HG02759 (cell line): ENCODE data around the gene CD38.
"Not testable (repeated sequence)": the region's sequence is repeated elsewhere in the genome, so short reads cannot be mapped to it uniquely, and the experiment has no call there.

ENCODE experiments used
- ATAC-seq: cut with Tn5 transposase; IDR thresholded peaks from one replicate; pipeline ENCODE4 v1.9.1; 2021; ENCODE audit warnings: mild to moderate bottlenecking, moderate library complexity; ENCODE audit not compliant: unreplicated experiment

CD38 gene

DNA sequence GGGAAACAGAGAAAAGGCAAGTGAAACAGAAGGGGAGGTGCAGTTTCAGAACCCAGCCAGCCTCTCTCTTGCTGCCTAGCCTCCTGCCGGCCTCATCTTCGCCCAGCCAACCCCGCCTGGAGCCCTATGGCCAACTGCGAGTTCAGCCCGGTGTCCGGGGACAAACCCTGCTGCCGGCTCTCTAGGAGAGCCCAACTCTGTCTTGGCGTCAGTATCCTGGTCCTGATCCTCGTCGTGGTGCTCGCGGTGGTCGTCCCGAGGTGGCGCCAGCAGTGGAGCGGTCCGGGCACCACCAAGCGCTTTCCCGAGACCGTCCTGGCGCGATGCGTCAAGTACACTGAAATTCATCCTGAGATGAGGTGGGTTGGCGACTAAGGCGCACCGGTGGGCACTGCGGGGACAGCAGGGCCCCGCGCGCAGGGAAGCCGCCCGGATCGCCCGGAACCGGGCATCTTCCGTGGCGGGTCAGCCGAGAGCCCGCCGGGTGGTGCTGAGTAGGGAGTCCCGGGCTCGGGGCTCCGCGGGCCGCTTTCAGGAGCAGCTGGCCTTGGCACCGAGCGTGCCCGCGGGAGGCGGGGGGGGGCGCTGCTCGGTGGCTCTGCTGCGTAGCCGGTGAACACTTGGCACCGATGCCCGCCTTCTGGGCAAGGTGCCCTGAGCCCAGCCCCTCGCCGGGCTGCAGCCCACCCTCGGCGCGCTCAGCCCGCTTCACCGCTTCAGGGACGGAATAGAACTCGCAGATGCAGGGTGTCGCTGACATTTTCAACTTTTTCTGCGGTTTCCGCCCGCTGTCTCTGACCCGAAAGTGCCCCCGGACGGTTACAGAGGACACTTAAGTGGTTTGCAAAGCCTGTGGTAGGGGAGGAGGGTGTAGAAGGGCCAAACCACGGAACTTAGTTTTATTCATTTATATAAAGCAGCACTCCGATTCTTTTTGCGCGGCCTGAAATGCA lies at the start of gene CD38:
CD38 (plus strand) TSS at position 40 of the 953 bp plus-strand sequence; CDS start at position 127, 87 bp downstream.
- peak; percentile 68 for ATAC-seq

DNA sequence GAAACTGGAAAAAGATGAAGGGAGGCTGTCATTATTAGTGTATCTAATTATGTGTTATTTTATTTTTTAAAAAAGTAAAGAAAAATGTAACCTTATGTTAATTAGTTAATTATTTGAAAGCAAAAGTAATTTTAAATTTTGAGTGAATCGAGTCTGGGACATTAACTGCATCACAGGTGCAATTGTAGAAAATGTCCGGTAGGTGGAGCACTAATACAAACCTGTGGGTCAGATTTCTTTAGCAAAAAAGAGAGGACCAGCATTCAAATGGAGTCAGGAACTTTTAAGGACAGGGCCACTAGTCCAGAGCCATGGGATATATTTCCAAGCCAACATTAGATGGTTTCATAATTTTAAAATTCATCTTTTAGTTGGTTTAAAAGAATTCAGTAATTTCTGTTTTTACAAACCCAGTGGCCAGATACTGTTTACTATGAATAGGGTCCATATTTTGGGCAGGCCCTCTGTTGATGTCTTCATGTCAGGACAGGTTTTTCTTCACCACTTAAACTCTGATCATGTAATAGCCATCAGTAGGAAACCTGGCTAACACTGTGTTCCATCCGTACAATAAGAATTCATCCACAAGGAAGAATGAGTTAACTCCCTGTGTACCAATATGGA lies 48.1 kb upstream of the CD38 start:
- peak; percentile 71 for ATAC-seq

DNA sequence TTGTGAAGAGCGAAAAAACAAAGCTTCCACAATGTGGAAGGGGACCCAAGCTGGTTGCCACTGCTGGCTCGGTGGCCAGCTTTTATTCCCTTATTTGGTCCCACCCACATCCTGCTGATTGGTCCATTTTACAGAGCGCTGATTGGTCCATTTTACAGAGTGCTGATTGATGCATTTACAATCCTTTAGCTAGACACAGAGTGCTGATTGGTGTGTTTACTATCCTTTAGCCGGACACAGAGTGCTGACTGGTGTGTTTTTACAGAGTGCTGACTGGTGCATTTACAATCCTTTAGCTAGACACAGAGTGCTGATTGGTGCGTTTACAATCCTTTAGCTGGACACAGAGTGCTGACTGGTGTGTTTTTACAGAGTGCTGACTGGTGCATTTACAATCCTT lies 45.1 kb upstream of the CD38 start:
- ATAC-seq: not testable (repeated sequence)

DNA sequence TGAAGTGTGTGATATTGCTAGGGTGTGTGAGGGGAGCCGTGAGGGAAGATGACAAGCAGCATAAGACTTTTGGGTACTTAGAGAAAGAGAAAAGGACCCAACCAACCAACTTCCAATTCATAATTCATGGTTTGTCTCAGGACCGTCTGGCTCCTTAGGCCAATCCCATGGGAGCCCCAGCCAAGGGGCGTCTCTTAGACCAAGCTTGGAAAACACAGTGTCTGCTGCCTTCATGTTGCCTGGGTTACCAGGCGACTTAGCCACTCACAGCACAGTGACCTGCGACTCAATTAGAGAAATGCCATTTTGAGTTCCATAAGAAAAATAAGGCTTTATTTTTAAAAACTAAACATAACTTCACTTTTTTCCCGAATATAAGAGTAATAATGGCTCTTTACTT lies 42.6 kb upstream of the CD38 start:
- ATAC-seq: no peak

DNA sequence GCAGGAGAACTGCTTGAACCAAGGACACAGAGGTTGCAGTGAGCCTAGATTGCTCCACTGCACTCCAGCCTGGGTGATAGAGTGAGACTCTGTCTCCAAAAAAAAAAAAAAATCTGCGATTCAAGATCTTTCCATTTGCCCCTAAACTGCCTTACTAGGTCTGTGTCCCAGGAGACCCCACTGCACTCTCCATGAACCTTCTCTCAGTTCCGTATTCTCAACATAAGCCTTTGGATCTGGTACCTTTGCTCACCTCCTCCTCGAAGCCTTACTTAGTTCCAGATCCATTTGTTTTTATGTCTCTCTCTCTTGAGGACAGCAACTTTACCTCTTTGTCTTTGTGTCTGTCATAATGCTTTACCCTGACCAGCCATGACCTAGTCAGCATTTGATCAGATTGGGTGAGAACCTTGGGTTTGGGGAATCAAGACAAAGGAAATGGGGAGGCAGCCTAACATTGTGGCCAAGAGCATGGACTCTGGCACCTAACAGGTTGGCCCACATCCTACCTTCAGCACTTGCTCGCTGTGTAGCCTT lies 41.5 kb upstream of the CD38 start:
- no peak for ATAC-seq

DNA sequence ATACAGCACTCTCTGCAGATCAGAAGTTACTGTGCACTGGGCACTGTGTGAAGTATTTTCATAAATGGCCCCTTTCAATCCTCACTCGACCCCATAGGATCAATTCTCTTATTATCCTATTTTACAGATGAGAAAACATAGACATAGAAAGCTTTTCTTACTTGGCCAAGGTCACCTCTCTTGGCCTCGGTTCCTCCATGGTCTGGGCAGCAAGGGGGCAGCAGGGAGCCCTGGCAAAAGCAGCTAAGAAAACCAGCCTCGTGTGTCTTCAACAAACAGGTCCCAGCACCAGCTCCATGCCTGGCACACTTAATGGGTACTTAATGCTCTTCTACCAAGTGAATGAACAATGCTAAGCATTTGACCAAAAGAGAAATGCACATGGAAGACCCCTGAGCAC lies 40.9 kb upstream of the CD38 start:
- no peak for ATAC-seq

DNA sequence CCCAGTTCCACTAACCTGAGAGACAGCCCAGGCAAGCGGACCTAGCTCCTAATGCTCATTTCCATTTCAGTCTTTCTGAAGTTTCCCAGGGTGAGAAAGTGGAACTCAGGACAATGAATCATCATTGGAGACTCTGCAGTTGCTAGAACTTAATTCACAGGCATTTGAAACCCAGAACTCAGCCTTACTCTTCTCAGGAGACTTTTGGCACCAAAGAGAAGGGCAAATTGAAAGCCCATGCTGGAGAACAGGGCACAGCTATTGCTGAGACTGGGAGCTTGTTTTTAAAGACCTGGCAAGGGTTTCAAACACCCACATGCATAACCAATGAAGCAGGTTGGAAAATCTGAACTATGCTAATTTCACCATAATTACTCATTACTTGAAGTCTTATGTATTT lies 39.3 kb upstream of the CD38 start:
- no peak for ATAC-seq

DNA sequence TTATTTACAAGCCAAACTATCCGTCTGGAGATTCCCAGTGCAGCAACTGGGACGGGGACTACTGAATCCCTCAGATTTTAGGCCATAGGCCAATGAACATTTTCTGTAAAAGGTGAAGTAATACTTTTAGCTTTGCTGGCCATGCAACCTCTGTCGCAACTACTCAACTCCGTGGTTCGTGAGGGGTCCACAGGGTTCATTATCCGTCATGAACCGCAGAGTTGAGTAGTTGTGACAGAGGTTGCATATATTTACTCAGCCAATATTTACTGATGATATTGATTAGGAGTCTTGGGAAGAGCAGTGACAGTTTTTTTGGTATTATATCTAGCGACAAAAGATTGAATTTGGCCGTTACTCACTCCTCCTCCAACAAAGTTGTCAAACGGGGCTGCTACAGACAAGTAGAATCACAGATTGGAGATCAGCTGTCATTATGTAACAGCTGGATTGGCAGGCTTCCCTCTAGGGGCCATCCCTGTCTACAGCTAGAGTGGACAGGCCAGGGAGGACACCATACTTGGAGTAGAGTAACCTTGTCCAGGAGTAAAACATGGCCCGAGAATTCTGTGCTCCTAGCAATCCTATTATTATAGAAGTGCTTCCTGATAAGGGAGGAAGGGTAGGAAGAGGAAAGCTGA lies 37.2 kb upstream of the CD38 start:
- ATAC-seq: no peak

DNA sequence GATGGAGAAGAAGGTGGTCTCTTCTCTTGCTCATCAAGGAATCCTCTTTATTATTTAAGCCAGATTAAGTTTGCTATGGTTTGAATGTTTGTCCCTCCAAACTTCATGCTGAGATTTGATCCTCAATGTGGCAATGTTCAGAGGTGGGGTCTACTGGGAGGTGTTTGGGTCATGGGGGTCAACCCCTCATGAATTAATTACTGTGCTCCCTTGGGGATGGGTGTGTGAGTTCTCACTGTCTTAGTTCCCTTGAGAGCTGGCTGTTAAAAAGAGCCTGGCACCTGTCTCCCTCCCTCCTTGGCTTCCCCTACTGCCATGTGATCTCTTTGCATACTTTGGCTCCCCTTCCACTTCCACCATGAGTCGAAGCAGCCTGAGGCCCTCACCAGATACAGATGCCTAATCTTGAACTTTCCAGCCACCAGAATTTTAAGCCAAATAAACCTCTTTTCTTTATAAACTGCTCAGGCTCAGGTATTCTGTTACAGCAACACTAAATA lies 36.0 kb upstream of the CD38 start:
- ATAC-seq: no peak

DNA sequence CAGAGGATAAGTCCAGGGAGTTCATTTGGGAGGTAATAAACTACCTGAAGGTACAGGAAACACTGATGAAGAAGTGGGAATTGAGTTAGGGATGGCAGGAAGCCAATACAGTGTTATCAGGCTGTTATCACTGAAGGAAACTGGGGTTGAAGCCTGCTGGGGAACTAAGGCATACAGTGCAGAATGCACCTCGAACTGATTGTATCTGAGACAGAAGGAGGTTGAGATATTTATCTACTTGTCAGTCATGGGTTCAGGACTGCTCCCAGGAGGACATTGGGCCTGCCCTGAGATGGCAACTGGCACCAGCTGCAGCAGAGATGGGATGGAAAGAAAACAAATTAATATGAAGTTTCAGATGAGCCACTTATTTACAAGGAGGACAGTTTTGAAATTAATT lies 35.5 kb upstream of the CD38 start:
- no peak for ATAC-seq

DNA sequence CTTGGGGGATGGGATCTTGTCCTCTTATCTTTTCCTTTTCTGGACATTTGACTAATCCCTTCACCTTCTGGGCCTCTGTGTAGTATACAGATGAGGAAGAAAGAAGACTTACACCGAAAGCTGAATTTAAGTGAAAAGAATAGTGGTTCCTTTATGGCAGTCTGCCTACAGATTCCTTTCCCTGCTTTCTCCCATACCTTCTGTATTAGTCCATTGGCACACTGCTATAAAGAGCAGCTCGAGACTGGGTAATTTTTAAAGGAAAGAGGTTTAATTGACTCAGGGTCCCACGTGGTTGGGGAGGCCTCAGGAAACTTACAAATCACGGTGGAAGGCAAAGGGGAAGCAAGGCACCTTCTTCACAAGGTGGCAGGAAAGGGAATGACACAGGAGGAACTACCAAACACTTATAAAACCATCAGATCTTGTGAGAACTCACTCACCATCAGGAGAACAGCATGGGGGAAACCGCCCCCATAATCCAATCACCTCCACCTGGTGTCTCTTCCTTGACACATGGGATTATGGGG lies 34.0 kb upstream of the CD38 start:
- no peak for ATAC-seq

DNA sequence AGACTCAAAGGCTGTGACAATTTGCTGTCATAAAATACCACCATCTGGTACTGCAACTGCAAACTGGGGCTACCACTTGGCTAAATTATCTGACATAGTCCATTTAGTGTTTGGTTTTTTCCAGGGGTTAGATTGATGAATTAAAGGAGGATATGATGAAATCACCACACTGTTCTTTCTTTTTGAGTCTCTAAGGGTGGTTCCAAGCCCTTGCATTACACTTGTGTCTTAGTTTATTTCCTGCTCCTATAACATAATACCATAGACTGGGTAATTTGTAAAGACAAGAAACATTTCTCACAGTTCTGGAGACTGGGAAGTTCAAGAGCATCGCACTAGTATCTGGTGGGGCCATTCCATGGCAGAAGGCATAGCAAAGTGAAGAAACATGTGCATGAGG lies 32.0 kb upstream of the CD38 start:
- ATAC-seq: no peak

DNA sequence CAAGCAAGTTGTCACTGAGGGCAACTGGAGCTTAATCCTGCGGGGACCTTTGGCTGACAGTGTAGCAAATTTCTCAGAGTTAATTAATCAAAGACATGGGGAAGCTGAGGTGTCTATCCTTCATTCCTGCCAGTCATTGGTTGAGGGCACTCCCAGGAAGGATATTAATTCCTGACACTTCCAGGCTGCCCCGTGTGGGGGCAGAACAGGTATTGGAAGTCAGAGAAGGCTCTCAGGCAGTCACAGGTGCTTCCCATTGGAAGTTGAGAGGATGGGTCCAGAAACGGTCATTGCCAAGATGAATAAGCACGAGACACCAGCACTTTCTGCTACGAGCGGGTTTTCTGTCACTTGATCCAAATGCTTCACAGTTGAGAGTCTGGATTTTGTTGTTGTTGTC lies 29.1 kb upstream of the CD38 start:
- no peak for ATAC-seq

DNA sequence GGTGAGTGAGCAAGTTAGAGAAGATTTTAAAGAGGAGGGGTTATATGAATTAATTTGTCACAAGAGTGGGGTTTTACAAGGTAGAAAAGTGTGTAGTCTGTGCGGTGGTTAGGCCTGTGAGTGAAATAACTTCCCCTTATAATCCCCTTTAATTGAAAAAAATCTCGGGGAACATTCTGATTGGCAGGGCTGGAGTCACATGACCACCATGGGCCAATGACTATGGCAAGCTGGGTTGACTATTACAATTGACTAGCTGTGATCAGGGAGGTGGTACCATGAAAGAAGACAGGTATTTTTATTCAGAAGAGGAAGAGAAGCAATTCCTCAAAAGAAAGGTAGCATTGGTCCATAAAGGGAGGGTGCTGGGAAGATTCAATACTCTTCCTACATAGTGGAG lies 27.0 kb upstream of the CD38 start:
- ATAC-seq: no peak

DNA sequence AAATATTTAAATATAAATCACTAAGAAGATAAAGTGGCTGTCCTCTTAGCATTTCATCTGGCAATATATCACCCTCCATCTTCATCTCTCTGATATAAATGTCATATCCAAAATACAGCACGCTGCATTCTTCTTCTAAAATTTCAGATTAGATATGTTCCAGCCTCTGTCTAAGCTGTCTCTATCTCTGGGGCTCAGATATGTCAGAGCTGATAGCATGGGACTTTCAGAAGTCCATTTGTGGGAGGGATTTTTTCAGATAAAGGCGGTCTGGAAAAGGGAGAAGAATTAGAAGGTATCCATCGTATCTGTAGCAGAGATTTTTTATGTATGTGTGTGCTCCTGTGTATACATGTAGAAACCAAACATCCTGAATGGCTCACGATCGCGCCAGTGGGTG lies 25.0 kb upstream of the CD38 start:
- ATAC-seq: no peak

DNA sequence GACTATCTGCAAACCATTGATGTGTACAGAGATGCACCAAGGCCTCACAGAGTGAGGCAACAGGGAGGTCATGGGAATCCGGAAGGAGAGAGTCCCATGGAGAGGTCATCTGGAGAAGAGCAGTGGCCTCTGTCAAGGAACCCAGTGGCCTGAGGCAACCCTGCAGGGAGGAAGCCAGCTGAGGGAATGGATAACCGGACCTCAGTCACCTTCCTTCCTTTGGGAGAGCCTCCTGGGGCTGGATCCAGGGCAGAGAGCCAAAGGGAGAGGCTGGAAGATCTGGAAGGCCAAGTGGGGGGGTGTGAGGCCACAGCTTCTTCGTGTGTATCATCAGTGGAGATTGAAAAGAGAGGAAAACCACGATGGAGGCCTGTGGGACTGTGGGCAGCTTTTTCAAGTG lies 24.3 kb upstream of the CD38 start:
- ATAC-seq: no peak

DNA sequence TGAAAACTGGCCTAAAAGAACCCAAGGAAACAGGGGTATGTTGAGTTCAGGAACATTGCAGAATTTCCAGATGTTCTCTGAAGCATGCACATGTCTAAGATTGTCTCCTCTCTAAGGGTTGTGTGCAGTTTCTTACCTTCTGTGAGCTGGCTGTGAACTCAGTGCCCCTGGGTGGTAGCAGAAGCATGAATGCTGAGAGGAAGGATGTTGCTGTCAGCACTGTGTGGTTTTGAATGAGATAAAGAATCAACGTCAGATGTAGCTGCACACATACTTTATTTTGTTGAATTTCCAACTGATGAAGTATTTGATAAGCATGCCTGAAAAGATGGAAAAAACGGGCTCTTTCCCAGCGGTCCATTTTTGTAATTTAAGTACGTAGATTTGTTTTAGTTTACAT lies 23.8 kb upstream of the CD38 start:
- ATAC-seq: no peak

DNA sequence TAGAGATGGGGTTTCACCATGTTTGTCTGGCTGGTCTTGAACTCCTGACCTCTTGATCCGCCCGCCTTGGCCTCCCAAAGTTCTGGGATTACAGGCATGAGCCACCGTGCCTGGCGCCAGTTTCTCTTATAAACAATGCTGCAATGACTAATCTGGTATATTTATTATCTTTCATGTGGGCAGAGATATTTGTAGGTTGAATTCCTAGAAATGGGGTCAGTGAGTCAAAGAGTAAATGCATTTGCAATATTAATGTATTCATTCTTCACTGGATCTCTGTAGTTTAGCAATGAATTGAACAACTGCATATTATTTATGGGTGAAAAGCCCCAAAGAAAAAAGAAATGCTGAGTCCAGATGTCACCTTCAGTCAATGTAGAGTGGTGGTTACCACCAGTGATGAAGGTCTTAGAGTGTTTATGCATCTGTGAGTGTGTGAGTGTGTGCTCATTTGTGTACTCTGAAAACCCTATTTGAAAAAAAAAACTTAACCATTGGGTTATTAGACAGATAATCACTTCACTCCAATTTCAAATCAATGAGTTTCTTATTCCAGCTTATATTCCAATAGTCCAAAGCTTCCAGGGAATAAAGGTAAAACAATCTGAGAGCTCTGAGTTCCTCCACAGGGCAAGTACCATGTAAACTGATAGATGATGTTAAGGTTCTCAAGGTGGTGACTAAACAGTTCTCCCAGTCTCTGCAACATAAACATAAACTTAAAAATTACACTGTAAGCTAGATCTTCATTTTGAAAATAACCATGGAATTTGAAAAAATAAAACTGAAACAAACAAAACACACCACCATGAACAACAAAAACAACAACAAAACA lies 22.6 kb upstream of the CD38 start:
- peak; percentile 14 for ATAC-seq

DNA sequence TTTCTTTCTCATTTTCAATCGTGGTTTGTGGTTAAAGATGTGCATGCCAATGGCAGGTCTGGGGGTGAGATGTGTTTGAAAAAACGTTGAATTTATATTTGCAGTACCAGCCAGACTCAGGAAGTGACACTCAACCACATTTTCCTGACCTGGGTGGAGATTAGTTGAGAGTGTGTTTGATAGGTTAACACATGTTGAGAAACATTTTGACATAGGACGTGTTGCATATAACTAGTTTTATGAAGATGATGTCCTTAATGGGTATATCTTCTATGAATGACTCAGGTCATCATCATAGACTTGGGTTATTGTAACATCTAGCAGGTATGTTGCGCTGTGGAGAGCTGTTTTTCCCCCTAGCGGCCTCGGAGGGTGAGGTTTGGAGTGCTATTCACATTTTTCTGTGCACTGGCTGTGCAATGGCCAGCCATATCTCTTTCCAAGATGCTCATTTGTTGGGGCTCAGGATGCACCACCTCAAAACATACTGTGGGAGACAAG lies 21.7 kb upstream of the CD38 start:
- peak; percentile 86 for ATAC-seq

DNA sequence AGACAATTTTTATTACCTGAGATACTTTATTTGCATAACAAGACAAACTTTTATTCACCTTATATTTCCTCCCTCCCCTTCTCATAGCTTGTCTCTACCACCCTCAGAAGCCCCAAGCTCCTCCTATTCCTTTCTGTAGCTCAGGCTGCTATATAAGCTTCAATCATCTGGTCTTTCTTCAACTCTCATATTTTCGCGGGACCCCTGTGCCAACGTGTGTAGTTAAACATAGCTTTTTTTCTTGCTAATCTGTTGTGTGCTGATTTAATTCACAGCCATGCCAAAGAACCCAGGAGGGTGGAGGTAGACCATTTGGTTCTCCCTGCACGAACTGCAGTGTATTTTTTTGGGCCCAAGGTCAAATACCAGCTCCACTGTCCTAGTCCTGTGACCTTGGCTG lies 21.1 kb upstream of the CD38 start:
- no peak for ATAC-seq
